ENCODE data around the gene ANTXRL. TPM values are rescaled to one million over a fixed set of nuclear protein-coding genes. Genes with fewer than 3 reads are reported as not detected.
"Not testable (repeated sequence)": the region's sequence is repeated elsewhere in the genome, so short reads cannot be mapped to it uniquely, and the experiment has no call there.

ANTXRL gene
- total RNA-seq, 6 donors from 2014 or later = not detected

DNA sequence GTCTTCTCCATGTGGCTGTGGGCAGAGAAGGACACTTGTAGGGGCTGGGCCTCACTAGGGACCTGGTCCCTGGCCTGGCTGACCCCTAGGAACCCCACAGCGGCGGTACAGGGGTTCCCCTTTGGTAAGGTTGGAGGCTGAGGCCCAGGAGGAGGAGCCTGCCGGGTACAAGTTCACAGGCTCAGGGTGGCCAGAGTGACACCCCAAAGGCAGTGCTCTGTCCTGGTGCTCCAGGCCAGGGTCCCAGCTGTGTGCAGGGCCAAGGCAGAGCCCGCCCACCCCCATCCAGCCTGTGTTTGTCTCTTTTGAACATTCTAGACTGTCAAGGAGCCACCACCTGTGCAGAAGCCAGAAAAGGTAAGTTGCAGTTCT, 23.3 kb downstream of the ANTXRL start:
- no peaks in the 10 kb centered on the region for H3K36me3 ChIP-seq
- no peak overlapping the region for H3K4me3 ChIP-seq

DNA sequence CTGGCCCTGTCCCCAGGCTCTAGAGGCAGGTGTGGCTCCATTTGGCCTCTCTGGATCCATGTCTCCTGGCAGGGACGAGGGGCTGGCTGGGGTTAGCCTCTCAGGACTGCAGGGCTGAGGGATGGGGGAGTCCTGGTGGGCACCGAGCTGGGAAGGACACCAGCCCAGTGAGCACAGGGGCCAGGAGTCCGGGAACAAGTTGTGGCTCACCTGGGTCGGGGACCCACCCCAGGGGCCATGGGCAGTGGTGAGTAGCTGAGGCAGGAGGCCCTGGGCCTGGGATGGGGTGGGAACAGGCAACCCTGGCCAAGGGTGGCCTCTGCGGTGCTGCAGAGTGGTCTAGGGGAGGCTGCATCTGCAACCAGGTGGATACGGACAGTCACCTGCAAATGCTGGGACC, 24.1 kb downstream of the ANTXRL start:
- no peaks in the 10 kb centered on the region for H3K36me3 ChIP-seq
- no peak for TF ChIP-seq EP300 (IDR thresholded peaks at IDR 0.05)
- no peak for TF ChIP-seq POLR2A (IDR thresholded peaks at IDR 0.05)
- TF ChIP-seq POLR2AphosphoS5 (IDR thresholded peaks at IDR 0.05) = no peak
- no peak for TF ChIP-seq CTCF (IDR thresholded peaks at IDR 0.05)
- no peak for DNase-seq
- no peaks in the 10 kb centered on the region for H3K27me3 ChIP-seq
- H3K4me3 ChIP-seq = no peak overlapping the region
- no peak overlapping the region for H3K27ac ChIP-seq
- WGBS, 2 donors = 80 to 92% methylated on average over 1 to 6 of the region's 6 CpGs
- no peaks in the 10 kb centered on the region for H3K4me1 ChIP-seq
- ATAC-seq (ENCODE audit: low FRiP score in 2 of 2) = no peak
- H3K9me3 ChIP-seq = no peaks in the 10 kb centered on the region

More for the DNA sequence above, 23.3 kb downstream of the ANTXRL start:
- Histone ChIP-seq H3K27ac (no peak overlapping the region), H3K27me3 (no peaks in the 10 kb centered on the region), H3K4me1 (no peaks in the 10 kb centered on the region), H3K9me3 (no peaks in the 10 kb centered on the region)
- WGBS, 2 donors = 82 to 88% methylated on average over 1 to 4 of the region's 4 CpGs
- ATAC-seq (ENCODE audit: low FRiP score in 2 of 2) (no peak), DNase-seq (no peak)
- TF ChIP-seq POLR2AphosphoS5 (IDR thresholded peaks at IDR 0.05) (no peak), EP300 (IDR thresholded peaks at IDR 0.05) (no peak), CTCF (IDR thresholded peaks at IDR 0.05) (no peak), POLR2A (IDR thresholded peaks at IDR 0.05) (no peak)

DNA sequence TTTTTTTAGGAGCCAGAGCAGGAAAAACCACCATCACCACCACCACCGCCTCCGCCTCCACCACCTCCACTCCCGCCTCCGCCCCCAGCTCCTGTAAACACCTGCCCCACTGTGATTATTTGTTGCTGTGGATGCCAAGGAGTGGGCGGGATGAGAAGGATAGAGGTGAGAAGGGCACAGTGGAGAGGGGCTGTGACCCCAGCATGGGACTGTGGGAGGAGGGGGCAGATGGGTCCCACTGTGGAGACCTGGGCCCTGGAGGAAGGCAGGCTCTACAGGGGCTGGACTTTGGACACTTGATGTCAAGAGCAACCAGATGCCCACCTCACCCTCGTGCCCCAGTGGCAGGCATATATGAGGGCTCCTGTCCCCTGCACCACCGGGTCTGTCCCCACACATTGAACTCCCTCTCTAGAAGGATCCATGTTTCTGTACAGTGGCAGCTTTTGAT, 24.7 kb downstream of the ANTXRL start:
- DNase-seq (no peak), ATAC-seq (ENCODE audit: low FRiP score in 2 of 2) (no peak)
- H3K4me1 ChIP-seq = no peaks in the 10 kb centered on the region
- TF ChIP-seq POLR2A (IDR thresholded peaks at IDR 0.05) (no peak), CTCF (IDR thresholded peaks at IDR 0.05) (no peak), EP300 (IDR thresholded peaks at IDR 0.05) (no peak), POLR2AphosphoS5 (IDR thresholded peaks at IDR 0.05) (no peak)
- 85 to 93% methylated on average over 5 to 7 of the region's 7 CpGs for WGBS, 2 donors
- no peak overlapping the region for H3K4me3 ChIP-seq
- no peaks in the 10 kb centered on the region for H3K9me3 ChIP-seq
- no peak overlapping the region for H3K27ac ChIP-seq
- no peaks in the 10 kb centered on the region for H3K27me3 ChIP-seq
- no peaks in the 10 kb centered on the region for H3K36me3 ChIP-seq

- not testable (repeated sequence) for H3K9me3 ChIP-seq; ATAC-seq (ENCODE audit: low FRiP score in 2 of 2); H3K4me3 ChIP-seq; DNase-seq; H3K27me3 ChIP-seq; H3K27ac ChIP-seq; H3K36me3 ChIP-seq; H3K4me1 ChIP-seq
- WGBS, 2 donors = 81 to 91% methylated on average over 4 to 9 of the region's 9 CpGs
Observed at GRCh38 chr10:46311961-46312431, 25.2 kb downstream of the ANTXRL start.

GRCh38 chr10:46312953-46313352, 26.2 kb downstream of the ANTXRL start:
- DNase-seq (no peak), ATAC-seq (ENCODE audit: low FRiP score in 2 of 2) (no peak)
- WGBS, 2 donors = 81 to 83% methylated on average over 2 to 3 of the region's 3 CpGs
- Histone ChIP-seq H3K9me3 (no peaks in the 10 kb centered on the region), H3K27ac (no peak overlapping the region), H3K27me3 (no peaks in the 10 kb centered on the region), H3K36me3 (no peaks in the 10 kb centered on the region), H3K4me1 (no peaks in the 10 kb centered on the region), H3K4me3 (no peak overlapping the region)
- TF ChIP-seq POLR2A (IDR thresholded peaks at IDR 0.05) = no peak
- TF ChIP-seq EP300 (IDR thresholded peaks at IDR 0.05) = no peak
- TF ChIP-seq POLR2AphosphoS5 (IDR thresholded peaks at IDR 0.05) = no peak
- TF ChIP-seq CTCF (IDR thresholded peaks at IDR 0.05) = no peak
